HepG2 (cell line): Measurements from ENCODE around the gene ARHGAP15. TPM values are rescaled to one million over a fixed set of nuclear protein-coding genes. Genes with fewer than 3 reads are reported as not detected.

Experiments
- ATAC-seq: fragments of 200-7000 bp; cut with Tn5 transposase; 3 replicates; pipeline ENCODE4 v1.9.1; 2020; ENCODE audit warnings: mild to moderate bottlenecking, moderate library complexity
- BruUV-seq: library from RNA; stranded (reverse); fragments of 400-500 nt; replicated peaks from 2 replicates; lab custom pipeline; 2021; lab: Mats Ljungman, UMichigan
- CTCF ChIA-PET: fragments of 300-600 bp; formaldehyde crosslinking; extraction: SDS; loops from one replicate; lab custom pipeline; 2021; ENCODE audit warnings: low total read pairs, inconsistent platforms, low intra/inter-chr PET ratio; lab: Yijun Ruan, JAX
- POLR2A ChIA-PET: fragments of 350-600 bp; sonication (Branson Sonifier 250); formaldehyde crosslinking; loops from one replicate; lab custom pipeline; 2020; ENCODE audit warnings: antibody characterized with exemption, inconsistent platforms; lab: Yijun Ruan, JAX
- DNase-seq: peaks from one replicate; pipeline ENCODE4 v3.0.0-alpha.2; 2015; ENCODE audit warnings: low spot score
- FAIRE-seq: peaks from 3 replicates; lab custom pipeline; 2011; peaks lifted over from hg19 to GRCh38; lab: Jason Lieb, UNC
- H2AFZ ChIP-seq: one replicate; pipeline ENCODE4 v1.6.1; 2011; ENCODE audit warnings: low read length, inconsistent platforms
- H3K27ac ChIP-seq: fragments of 300-600 bp; 3 replicates; pipeline ENCODE4 v1.8.0; 2011; ENCODE audit warnings: mixed run types, mild to moderate bottlenecking, mixed read lengths, low read length, inconsistent platforms; ENCODE audit not compliant: insufficient read depth; ENCODE audit errors: extremely low read length
- H3K27me3 ChIP-seq, 2 experiments: fragments of 200-600 bp in 1 of 2; 2 replicates in 1 of 2; 3 replicates in 1 of 2; pipeline versions ENCODE4 v1.6.0 to v1.8.0; 2011; ENCODE audit warnings: low read length in 2 of 2, mild to moderate bottlenecking in 2 of 2, moderate library complexity in 2 of 2, inconsistent platforms in 1 of 2; ENCODE audit not compliant: insufficient read depth in 2 of 2, control insufficient read depth in 1 of 2
- H3K36me3 ChIP-seq, 2 experiments: fragments of 200-600 bp in 1 of 2; replicated peaks in 1 of 2; 2 replicates in 1 of 2; 3 replicates in 1 of 2; pipeline versions ENCODE4 v1.5.1 to v1.8.0; 2011; ENCODE audit warnings: low read length in 2 of 2, inconsistent platforms in 1 of 2; ENCODE audit not compliant: insufficient read depth in 2 of 2, control insufficient read depth in 1 of 2
- H3K4me1 ChIP-seq: 2 replicates; pipeline ENCODE4 v1.5.1; 2012; ENCODE audit warnings: low read length, inconsistent platforms; ENCODE audit not compliant: insufficient read depth
- H3K4me2 ChIP-seq: 2 replicates; pipeline ENCODE4 v1.6.0; 2011; ENCODE audit warnings: low read depth, low read length, inconsistent platforms
- H3K4me3 ChIP-seq, 3 experiments: fragments of 200-600 bp in 1 of 3; sonication (generic), shearing (Covaris generic) in 1 of 3; replicated peaks in 1 of 3; 2 replicates each; pipeline ENCODE4 v1.5.1; 2011 to 2016; ENCODE audit warnings: low read length in 3 of 3, inconsistent platforms in 2 of 3, low read depth in 2 of 3, mild to moderate bottlenecking in 2 of 3, control low read depth in 1 of 3, mixed read lengths in 1 of 3; ENCODE audit not compliant: insufficient read depth in 1 of 3
- H3K79me2 ChIP-seq: one replicate; pipeline ENCODE4 v1.6.1; 2011; ENCODE audit warnings: low read length, inconsistent platforms; ENCODE audit not compliant: insufficient read depth
- H3K9ac ChIP-seq: 2 replicates; pipeline ENCODE4 v1.6.0; 2011; ENCODE audit warnings: mild to moderate bottlenecking, low read depth, low read length, inconsistent platforms; ENCODE audit not compliant: insufficient read depth
- H3K9me3 ChIP-seq: 2 replicates; pipeline ENCODE4 v1.5.1; 2012; ENCODE audit warnings: mild to moderate bottlenecking, low read length
- H4K20me1 ChIP-seq: 2 replicates; pipeline ENCODE4 v1.6.0; 2011; ENCODE audit warnings: inconsistent platforms, mild to moderate bottlenecking, low read length, moderate library complexity; ENCODE audit not compliant: insufficient read depth
- BHLHE40 ChIP-seq: IDR thresholded peaks from 2 replicates; pipeline ENCODE4 v1.6.1; 2011; ENCODE audit warnings: low read length, improper control_type of control experiment
- U2AF2 ChIP-seq: fragments of 200-400 bp; formaldehyde crosslinking; IDR thresholded peaks from 2 replicates; pipeline ENCODE4 v1.6.1; 2017; ENCODE audit warnings: low read depth, mild to moderate bottlenecking, low read length
- ZNF879 ChIP-seq: sonication (generic); formaldehyde crosslinking; IDR thresholded peaks from 2 replicates; pipeline ENCODE4 v1.8.1; 2023; ENCODE audit warnings: missing genetic modification reagents
- WGBS: methylation state at CpG from one replicate; pipeline ENCODE4 v1.1.6; 2017; ENCODE audit warnings: low lambda C conversion rate; 5-methylcytosine and 5-hydroxymethylcytosine counted together
- in situ Hi-C: cut with HindIII; loops from 2 replicates; pipeline ENCODE4 v1.10.0; 2017; ENCODE audit warnings: low pct_unique_long_range_greater_than_20kb; ENCODE audit not compliant: extremely low pct_ligation_motif_present
- intact Hi-C: fragments of 100-400 bp; cut with micrococcal nuclease; formaldehyde crosslinking; loops from one replicate; pipeline ENCODE4 v1.10.0; 2022; ENCODE audit not compliant: unreplicated experiment
- polyA plus RNA-seq, 8 experiments: library from polyadenylated mRNA; depleted of rRNA in 3 of 8; stranded (reverse) in 7 of 8; unstranded in 1 of 8; fragments of >200 nt; fragmentation: Illumina TruSeq in 4 of 8; extraction: Trizol in 4 of 8; gene quantifications; 2 replicates each; pipeline versions ENCODE4 v1.2.1 to v1.2.3, GENCODE V29; 2011 to 2016; ENCODE audit warnings: low read depth in 4 of 8, missing spikeins in 1 of 8, mixed read lengths in 1 of 8; ENCODE audit not compliant: insufficient read depth in 1 of 8
- total RNA-seq, 5 experiments: library from RNA; depleted of rRNA; stranded (reverse); fragments of >200 nt; fragmentation: Illumina TruSeq; extraction: Trizol; gene quantifications; 2 replicates each; pipeline ENCODE4 v1.2.3, GENCODE V29; 2016; ENCODE audit warnings: low read depth in 1 of 5
- TF ChIP-seq, protein P1 (sequence below): sonication (generic); formaldehyde crosslinking; IDR thresholded peaks from 2 replicates; pipeline ENCODE4 v1.5.1; 2020; ENCODE audit warnings: mild to moderate bottlenecking, missing genetic modification reagents, borderline replicate concordance

The ARHGAP15 gene
- total and polyA plus RNA-seq, 2 of the 13 experiments (the other 11 are each of a cell fraction or from before 2014, with no cell fraction given), result 0.04 TPM; not detected in 1

DNA sequence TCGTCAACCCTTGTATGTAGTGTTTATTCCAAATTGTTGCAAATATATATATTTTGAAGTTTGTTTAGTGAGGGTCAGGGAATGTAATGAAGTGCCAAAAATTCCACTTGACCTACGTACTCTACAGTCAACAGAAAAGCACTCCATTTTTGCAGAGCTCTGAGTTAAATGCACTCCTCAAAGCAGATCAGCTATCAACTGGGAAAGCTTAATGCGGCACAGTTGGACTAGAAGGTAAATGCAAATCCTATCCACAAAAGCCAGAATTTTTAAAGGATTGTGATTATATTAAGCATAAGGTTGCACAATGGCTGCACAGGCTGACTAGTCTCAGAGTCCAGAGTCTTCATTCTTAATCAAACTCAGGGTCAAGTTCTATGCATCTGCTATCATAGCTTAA is 577.1 kb downstream of the ARHGAP15 start:
- Histone ChIP-seq H3K4me3 (no peak overlapping the region), H3K4me1 (no peaks in the 10 kb centered on the region), H3K27ac (no peak overlapping the region), H3K9ac (no peak overlapping the region), H3K27me3 (no peaks in the 10 kb centered on the region), H3K4me2 (no peak overlapping the region), H4K20me1 (no peaks in the 10 kb centered on the region), H2AFZ (no peak overlapping the region), H3K79me2 (no peaks in the 10 kb centered on the region), H3K36me3 (no peaks in the 10 kb centered on the region), H3K9me3 (no peaks in the 10 kb centered on the region; the same call in 1 of the 2 replicates)
- no peak for TF ChIP-seq U2AF2
- no TSS peak for BruUV-seq
- in situ Hi-C loops (no loop called here), intact Hi-C loops (no loop called here)
- FAIRE-seq (no peak), DNase-seq (no peak), ATAC-seq (no peak)
- CTCF ChIA-PET, result no interaction called here
- WGBS, result 11% methylated on average over 3 of the region's 3 CpGs
- POLR2A ChIA-PET, result no interaction called here

DNA sequence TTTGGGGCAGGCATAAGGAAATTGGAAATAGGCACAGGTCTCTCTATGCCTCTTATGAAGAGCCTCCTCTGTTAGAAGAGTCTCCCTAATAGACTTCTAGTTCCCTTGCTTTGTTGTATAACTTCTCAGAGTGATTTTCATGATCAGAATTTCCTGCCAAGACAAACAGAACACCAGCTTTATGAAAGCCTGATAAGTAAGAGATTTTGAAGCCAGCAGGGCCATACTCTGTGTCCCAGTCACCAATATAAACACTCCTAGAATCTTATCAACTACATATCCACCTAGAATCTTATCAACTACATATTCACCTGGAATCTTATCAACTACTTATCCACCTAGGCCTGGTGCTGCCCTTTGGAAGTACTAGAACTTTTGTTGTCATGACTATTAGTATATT is 579.5 kb downstream of the ARHGAP15 start:
- ATAC-seq (no peak), FAIRE-seq (no peak), DNase-seq (no peak)
- Histone ChIP-seq H3K9me3 (peaks cover 17% of the 10 kb centered on the region), H3K4me1 (no peaks in the 10 kb centered on the region), H3K4me2 (no peak overlapping the region), H3K4me3 (no peak overlapping the region), H3K79me2 (no peaks in the 10 kb centered on the region), H2AFZ (no peak overlapping the region), H3K27ac (no peak overlapping the region), H4K20me1 (no peaks in the 10 kb centered on the region), H3K9ac (no peak overlapping the region), H3K27me3 (no peaks in the 10 kb centered on the region), H3K36me3 (no peaks in the 10 kb centered on the region)
- ChIA-PET POLR2A (no interaction called here), CTCF (no interaction called here)
- BruUV-seq, result no TSS peak
- intact Hi-C loops, result no loop called here
- no peak for TF ChIP-seq BHLHE40
- no peak for TF ChIP-seq ZNF879 (CRISPR knock-in tag)
- TF ChIP-seq, protein P1, sequence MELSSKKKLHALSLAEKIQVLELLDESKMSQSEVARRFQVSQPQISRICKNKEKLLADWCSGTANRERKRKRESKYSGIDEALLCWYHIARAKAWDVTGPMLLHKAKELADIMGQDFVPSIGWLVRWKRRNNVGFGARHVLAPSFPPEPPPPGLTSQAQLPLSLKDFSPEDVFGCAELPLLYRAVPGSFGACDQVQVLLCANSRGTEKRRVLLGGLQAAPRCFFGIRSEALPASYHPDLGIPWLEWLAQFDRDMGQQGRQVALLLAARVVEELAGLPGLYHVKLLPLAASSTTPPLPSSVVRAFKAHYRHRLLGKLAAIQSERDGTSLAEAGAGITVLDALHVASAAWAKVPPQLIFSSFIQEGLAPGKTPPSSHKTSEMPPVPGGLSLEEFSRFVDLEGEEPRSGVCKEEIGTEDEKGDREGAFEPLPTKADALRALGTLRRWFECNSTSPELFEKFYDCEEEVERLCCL (CRISPR knock-in tag), result no peak
- in situ Hi-C loops, result no loop called here
